PC-3 (cell line): Measurements from ENCODE around the gene PHF19. TPM values are rescaled to one million over a fixed set of nuclear protein-coding genes. Genes with fewer than 3 reads are reported as not detected.

ENCODE experiments used
- ATAC-seq: fragments of 200-7000 bp; cut with Tn5 transposase; 2 replicates; pipeline ENCODE4 v1.9.1; 2020; ENCODE audit warnings: mild to moderate bottlenecking, moderate library complexity
- BruUV-seq: library from RNA; stranded (reverse); fragments of 400-500 nt; replicated peaks from 2 replicates; lab custom pipeline; 2021; lab: Mats Ljungman, UMichigan
- CTCF ChIA-PET: fragments of 300-600 bp; sonication (Branson Sonifier 250); formaldehyde crosslinking; loops from one replicate; lab custom pipeline; 2022; ENCODE audit warnings: antibody characterized with exemption; lab: Charles Lee
- POLR2A ChIA-PET: fragments of 300-600 bp; sonication (Branson Sonifier 250); formaldehyde crosslinking; loops from one replicate; lab custom pipeline; 2022; ENCODE audit warnings: antibody characterized with exemption; ENCODE audit not compliant: unreplicated experiment; lab: Charles Lee
- DNase-seq: peaks from one replicate; pipeline ENCODE4 v3.0.0-alpha.2; 2015
- H2AFZ ChIP-seq: fragments of 300-600 bp; sonication (generic); 2 replicates; pipeline ENCODE4 v1.6.0; 2016; ENCODE audit warnings: antibody characterized with exemption, low read length
- H3F3A ChIP-seq: fragments of 300-600 bp; sonication (generic); one replicate; pipeline ENCODE4 v1.6.0; 2017; ENCODE audit warnings: antibody characterized with exemption, low read length, control low read depth, mild to moderate bottlenecking; ENCODE audit not compliant: unreplicated experiment
- H3K27ac ChIP-seq: fragments of 300-600 bp; sonication (generic); 2 replicates; pipeline ENCODE4 v1.5.1; 2016; ENCODE audit warnings: mild to moderate bottlenecking, low read length
- H3K27me3 ChIP-seq: fragments of 300-600 bp; sonication (generic); 2 replicates; pipeline ENCODE4 v1.6.1; 2016; ENCODE audit warnings: low read length, mixed read lengths
- H3K36me3 ChIP-seq: fragments of 300-600 bp; sonication (generic); 2 replicates; pipeline ENCODE4 v1.6.1; 2016; ENCODE audit warnings: low read depth, mixed run types, low read length, mixed read lengths
- H3K4me1 ChIP-seq: fragments of 300-600 bp; sonication (generic); 2 replicates; pipeline ENCODE4 v1.5.1; 2016; ENCODE audit warnings: low read length; ENCODE audit not compliant: insufficient read depth
- H3K4me2 ChIP-seq: fragments of 300-600 bp; sonication (generic); 2 replicates; pipeline ENCODE4 v1.6.0; 2016; ENCODE audit warnings: low read length
- H3K4me3 ChIP-seq: fragments of 300-600 bp; sonication (generic); 2 replicates; pipeline ENCODE4 v1.5.1; 2016; ENCODE audit warnings: mild to moderate bottlenecking, low read length, mixed read lengths
- H3K79me2 ChIP-seq: fragments of 300-600 bp; sonication (generic); 2 replicates; pipeline ENCODE4 v1.6.1; 2017; ENCODE audit warnings: low read length, mixed read lengths
- H3K9ac ChIP-seq: fragments of 300-600 bp; sonication (generic); 2 replicates; pipeline ENCODE4 v1.6.0; 2016; ENCODE audit warnings: mild to moderate bottlenecking, low read length
- H3K9me2 ChIP-seq: fragments of 300-600 bp; sonication (generic); replicated peaks from 2 replicates; pipeline ENCODE4 v1.6.1; 2016; ENCODE audit warnings: mixed run types, low read length, mixed read lengths
- H3K9me3 ChIP-seq: fragments of 300-600 bp; sonication (generic); 2 replicates; pipeline ENCODE4 v1.6.1; 2016; ENCODE audit warnings: low read length, mixed read lengths
- H4K20me1 ChIP-seq: fragments of 300-600 bp; sonication (generic); 2 replicates; pipeline ENCODE4 v1.6.1; 2016; ENCODE audit warnings: low read length, mixed read lengths
- CTCF ChIP-seq: fragments of 300-600 bp; sonication (generic); conservative IDR thresholded peaks from 2 replicates; pipeline ENCODE4 v1.5.1; 2017; ENCODE audit warnings: antibody characterized with exemption, low read depth, mild to moderate bottlenecking, low read length
- EZH2 ChIP-seq: fragments of 300-600 bp; sonication (generic); IDR thresholded peaks from one replicate; pipeline ENCODE4 v1.6.1; 2017; ENCODE audit warnings: antibody characterized with exemption, mild to moderate bottlenecking, low read length; ENCODE audit not compliant: unreplicated experiment
- EZH2phosphoT487 ChIP-seq: fragments of 300-600 bp; sonication (generic); IDR thresholded peaks from 2 replicates; pipeline ENCODE4 v1.6.1; 2018; ENCODE audit warnings: mild to moderate bottlenecking, antibody characterized with exemption, low read length, borderline replicate concordance
- intact Hi-C: fragments of 100-400 bp; cut with micrococcal nuclease; formaldehyde crosslinking; loops from 2 replicates; pipeline ENCODE4 v1.9.0; 2023
- total RNA-seq: library from RNA; depleted of rRNA; stranded (reverse); fragments of >200 nt; gene quantifications from 2 replicates; pipeline ENCODE4 v1.2.3, GENCODE V29; 2014

Gene PHF19
- total RNA-seq, 1 experiment from 2014 or later, result 104 TPM

GRCh38 chr9:120916991-120917880 lies 40.2 kb upstream of the PHF19 start:
- no peak overlapping the region for H2AFZ ChIP-seq
- no peaks in the 10 kb centered on the region for H3K36me3 ChIP-seq
- no peaks in the 10 kb centered on the region for H3F3A ChIP-seq
- H4K20me1 ChIP-seq, result no peaks in the 10 kb centered on the region
- no peak overlapping the region for H3K4me3 ChIP-seq
- H3K4me1 ChIP-seq, result peaks cover 14% of the 10 kb centered on the region
- TF ChIP-seq EZH2phosphoT487 (no peak), CTCF (no peak)
- no peaks in the 10 kb centered on the region for H3K27me3 ChIP-seq
- H3K9me3 ChIP-seq, result no peaks in the 10 kb centered on the region
- H3K9me2 ChIP-seq, result no peaks in the 10 kb centered on the region
- BruUV-seq, result no TSS peak
- no peak for DNase-seq
- no peak for ATAC-seq
- H3K4me2 ChIP-seq, result no peak overlapping the region
- no peak overlapping the region for H3K27ac ChIP-seq
- no peaks in the 10 kb centered on the region for H3K79me2 ChIP-seq
- ChIA-PET POLR2A (interaction anchor here (0.6 kb wide), 1 partner anchor 324 kb away, joined by 3 read pairs; no protein-coding TSS in a partner anchor), CTCF (interaction anchor here (0.6 kb wide), 1 partner anchor 156 kb away, joined by 6 read pairs; no protein-coding TSS in a partner anchor)
- no peak overlapping the region for H3K9ac ChIP-seq
- intact Hi-C loops, result no loop called here

GRCh38 chr9:120916588-120916987 lies 39.6 kb upstream of the PHF19 start:
- no peak for DNase-seq
- Histone ChIP-seq H4K20me1 (no peaks in the 10 kb centered on the region), H3K4me1 (peaks cover 14% of the 10 kb centered on the region), H3K27me3 (no peaks in the 10 kb centered on the region), H3K27ac (no peak overlapping the region), H3K9ac (no peak overlapping the region), H3K9me2 (no peaks in the 10 kb centered on the region), H3K36me3 (no peaks in the 10 kb centered on the region), H3K4me2 (no peak overlapping the region), H3F3A (no peaks in the 10 kb centered on the region), H3K4me3 (no peak overlapping the region), H2AFZ (no peak overlapping the region), H3K79me2 (no peaks in the 10 kb centered on the region), H3K9me3 (no peaks in the 10 kb centered on the region)
- POLR2A ChIA-PET, result no interaction called here
- BruUV-seq, result no TSS peak
- intact Hi-C loops, result no loop called here
- ATAC-seq, result no peak
- CTCF ChIA-PET, result interaction anchor here (0.6 kb wide), 1 partner anchor 156 kb away, joined by 6 read pairs; no protein-coding TSS in a partner anchor
- TF ChIP-seq EZH2phosphoT487 (no peak), CTCF (no peak), EZH2 (no peak)

GRCh38 chr9:120915854-120916470 lies 39.0 kb upstream of the PHF19 start:
- no peaks in the 10 kb centered on the region for H3K27me3 ChIP-seq
- no peak overlapping the region for H3K9ac ChIP-seq
- intact Hi-C loops, result no loop called here
- H3K36me3 ChIP-seq, result no peaks in the 10 kb centered on the region
- ChIA-PET POLR2A (no interaction called here), CTCF (no interaction called here)
- no peaks in the 10 kb centered on the region for H3K9me2 ChIP-seq
- H3K9me3 ChIP-seq, result no peaks in the 10 kb centered on the region
- H2AFZ ChIP-seq, result no peak overlapping the region
- no TSS peak for BruUV-seq
- no peaks in the 10 kb centered on the region for H3F3A ChIP-seq
- no peak overlapping the region for H3K4me3 ChIP-seq
- H3K27ac ChIP-seq, result no peak overlapping the region
- ATAC-seq (no peak), DNase-seq (no peak)
- H3K4me1 ChIP-seq, result peaks cover 14% of the 10 kb centered on the region
- H4K20me1 ChIP-seq, result no peaks in the 10 kb centered on the region
- H3K4me2 ChIP-seq, result no peak overlapping the region
- TF ChIP-seq CTCF (no peak), EZH2 (no peak), EZH2phosphoT487 (no peak)
- H3K79me2 ChIP-seq, result no peaks in the 10 kb centered on the region
